HL-60 (cell line): Measurements from ENCODE around the gene SOAT1.

Experiments used
- GABPA ChIP-seq: IDR thresholded peaks from 2 replicates; pipeline ENCODE4 v1.6.1; 2012; ENCODE audit warnings: low read depth
- POLR2AphosphoS5 ChIP-seq: IDR thresholded peaks from 2 replicates; pipeline ENCODE4 v1.6.1; 2012; ENCODE audit warnings: low read depth
- SPI1 ChIP-seq: IDR thresholded peaks from 2 replicates; pipeline ENCODE4 v1.6.1; 2012; ENCODE audit warnings: low read depth, mild to moderate bottlenecking, borderline replicate concordance
- TF ChIP-seq, protein P1 (sequence below): IDR thresholded peaks from one replicate; pipeline ENCODE4 v1.5.1; 2011; ENCODE audit warnings: low read length, control low read depth, inconsistent platforms; ENCODE audit not compliant: insufficient read depth
- TF ChIP-seq, protein P2 (sequence below): IDR thresholded peaks from 2 replicates; pipeline ENCODE4 v1.6.1; 2012; ENCODE audit warnings: low read depth; ENCODE audit not compliant: insufficient replicate concordance

- TF ChIP-seq, protein P1, sequence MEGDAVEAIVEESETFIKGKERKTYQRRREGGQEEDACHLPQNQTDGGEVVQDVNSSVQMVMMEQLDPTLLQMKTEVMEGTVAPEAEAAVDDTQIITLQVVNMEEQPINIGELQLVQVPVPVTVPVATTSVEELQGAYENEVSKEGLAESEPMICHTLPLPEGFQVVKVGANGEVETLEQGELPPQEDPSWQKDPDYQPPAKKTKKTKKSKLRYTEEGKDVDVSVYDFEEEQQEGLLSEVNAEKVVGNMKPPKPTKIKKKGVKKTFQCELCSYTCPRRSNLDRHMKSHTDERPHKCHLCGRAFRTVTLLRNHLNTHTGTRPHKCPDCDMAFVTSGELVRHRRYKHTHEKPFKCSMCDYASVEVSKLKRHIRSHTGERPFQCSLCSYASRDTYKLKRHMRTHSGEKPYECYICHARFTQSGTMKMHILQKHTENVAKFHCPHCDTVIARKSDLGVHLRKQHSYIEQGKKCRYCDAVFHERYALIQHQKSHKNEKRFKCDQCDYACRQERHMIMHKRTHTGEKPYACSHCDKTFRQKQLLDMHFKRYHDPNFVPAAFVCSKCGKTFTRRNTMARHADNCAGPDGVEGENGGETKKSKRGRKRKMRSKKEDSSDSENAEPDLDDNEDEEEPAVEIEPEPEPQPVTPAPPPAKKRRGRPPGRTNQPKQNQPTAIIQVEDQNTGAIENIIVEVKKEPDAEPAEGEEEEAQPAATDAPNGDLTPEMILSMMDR = no peak
- TF ChIP-seq, protein P2, sequence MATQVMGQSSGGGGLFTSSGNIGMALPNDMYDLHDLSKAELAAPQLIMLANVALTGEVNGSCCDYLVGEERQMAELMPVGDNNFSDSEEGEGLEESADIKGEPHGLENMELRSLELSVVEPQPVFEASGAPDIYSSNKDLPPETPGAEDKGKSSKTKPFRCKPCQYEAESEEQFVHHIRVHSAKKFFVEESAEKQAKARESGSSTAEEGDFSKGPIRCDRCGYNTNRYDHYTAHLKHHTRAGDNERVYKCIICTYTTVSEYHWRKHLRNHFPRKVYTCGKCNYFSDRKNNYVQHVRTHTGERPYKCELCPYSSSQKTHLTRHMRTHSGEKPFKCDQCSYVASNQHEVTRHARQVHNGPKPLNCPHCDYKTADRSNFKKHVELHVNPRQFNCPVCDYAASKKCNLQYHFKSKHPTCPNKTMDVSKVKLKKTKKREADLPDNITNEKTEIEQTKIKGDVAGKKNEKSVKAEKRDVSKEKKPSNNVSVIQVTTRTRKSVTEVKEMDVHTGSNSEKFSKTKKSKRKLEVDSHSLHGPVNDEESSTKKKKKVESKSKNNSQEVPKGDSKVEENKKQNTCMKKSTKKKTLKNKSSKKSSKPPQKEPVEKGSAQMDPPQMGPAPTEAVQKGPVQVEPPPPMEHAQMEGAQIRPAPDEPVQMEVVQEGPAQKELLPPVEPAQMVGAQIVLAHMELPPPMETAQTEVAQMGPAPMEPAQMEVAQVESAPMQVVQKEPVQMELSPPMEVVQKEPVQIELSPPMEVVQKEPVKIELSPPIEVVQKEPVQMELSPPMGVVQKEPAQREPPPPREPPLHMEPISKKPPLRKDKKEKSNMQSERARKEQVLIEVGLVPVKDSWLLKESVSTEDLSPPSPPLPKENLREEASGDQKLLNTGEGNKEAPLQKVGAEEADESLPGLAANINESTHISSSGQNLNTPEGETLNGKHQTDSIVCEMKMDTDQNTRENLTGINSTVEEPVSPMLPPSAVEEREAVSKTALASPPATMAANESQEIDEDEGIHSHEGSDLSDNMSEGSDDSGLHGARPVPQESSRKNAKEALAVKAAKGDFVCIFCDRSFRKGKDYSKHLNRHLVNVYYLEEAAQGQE = no peak
- TF ChIP-seq POLR2AphosphoS5 = no peak
- no peak for TF ChIP-seq SPI1
- TF ChIP-seq GABPA = no peak
These were observed 6.5 kb downstream of the SOAT1 start for GRCh38 chr1:179300112-179300511.
